ENCODE data around the gene CNIH3. TPM values are rescaled to one million over a fixed set of nuclear protein-coding genes. Genes with fewer than 3 reads are reported as not detected.

The CNIH3 gene
- total RNA-seq, 1 experiment from 2014 or later: 3.7 TPM

- intact Hi-C loops (cut with micrococcal nuclease; ENCODE audit: unreplicated experiment): no loop called here
- no TSS peak for BruUV-seq (replicated peaks)
- DNase-seq (ENCODE audit: low read depth, low spot score) (no peak), ATAC-seq (no peak)
- TF ChIP-seq POLR2AphosphoS5 (IDR thresholded peaks at IDR 0.05; ENCODE audit: low read depth, low read length): no peak
- TF ChIP-seq, protein P1, sequence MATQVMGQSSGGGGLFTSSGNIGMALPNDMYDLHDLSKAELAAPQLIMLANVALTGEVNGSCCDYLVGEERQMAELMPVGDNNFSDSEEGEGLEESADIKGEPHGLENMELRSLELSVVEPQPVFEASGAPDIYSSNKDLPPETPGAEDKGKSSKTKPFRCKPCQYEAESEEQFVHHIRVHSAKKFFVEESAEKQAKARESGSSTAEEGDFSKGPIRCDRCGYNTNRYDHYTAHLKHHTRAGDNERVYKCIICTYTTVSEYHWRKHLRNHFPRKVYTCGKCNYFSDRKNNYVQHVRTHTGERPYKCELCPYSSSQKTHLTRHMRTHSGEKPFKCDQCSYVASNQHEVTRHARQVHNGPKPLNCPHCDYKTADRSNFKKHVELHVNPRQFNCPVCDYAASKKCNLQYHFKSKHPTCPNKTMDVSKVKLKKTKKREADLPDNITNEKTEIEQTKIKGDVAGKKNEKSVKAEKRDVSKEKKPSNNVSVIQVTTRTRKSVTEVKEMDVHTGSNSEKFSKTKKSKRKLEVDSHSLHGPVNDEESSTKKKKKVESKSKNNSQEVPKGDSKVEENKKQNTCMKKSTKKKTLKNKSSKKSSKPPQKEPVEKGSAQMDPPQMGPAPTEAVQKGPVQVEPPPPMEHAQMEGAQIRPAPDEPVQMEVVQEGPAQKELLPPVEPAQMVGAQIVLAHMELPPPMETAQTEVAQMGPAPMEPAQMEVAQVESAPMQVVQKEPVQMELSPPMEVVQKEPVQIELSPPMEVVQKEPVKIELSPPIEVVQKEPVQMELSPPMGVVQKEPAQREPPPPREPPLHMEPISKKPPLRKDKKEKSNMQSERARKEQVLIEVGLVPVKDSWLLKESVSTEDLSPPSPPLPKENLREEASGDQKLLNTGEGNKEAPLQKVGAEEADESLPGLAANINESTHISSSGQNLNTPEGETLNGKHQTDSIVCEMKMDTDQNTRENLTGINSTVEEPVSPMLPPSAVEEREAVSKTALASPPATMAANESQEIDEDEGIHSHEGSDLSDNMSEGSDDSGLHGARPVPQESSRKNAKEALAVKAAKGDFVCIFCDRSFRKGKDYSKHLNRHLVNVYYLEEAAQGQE (IDR thresholded peaks at IDR 0.05; ENCODE audit: insufficient read depth in 1 of 2, low read depth in 2 of 2, low read length in 1 of 2): no peak
- TF ChIP-seq SIN3A (IDR thresholded peaks at IDR 0.05; ENCODE audit: borderline replicate concordance, insufficient read depth, low read depth, low read length): no peak
- TF ChIP-seq CTCF (IDR thresholded peaks at IDR 0.05): no peak
- TF ChIP-seq TCF7L2 (IDR thresholded peaks at IDR 0.05; ENCODE audit: low read depth, low read length): no peak
- Histone ChIP-seq H3K4me1 (ENCODE audit: control insufficient read depth, insufficient read depth, low read length) (no peaks in the 10 kb centered on the region), H3K4me3 (ENCODE audit: low read depth in 2 of 2, low read length in 2 of 2) (no peak overlapping the region), H3K9me3 (ENCODE audit: control insufficient read depth, insufficient read depth, low read depth, low read length) (no peaks in the 10 kb centered on the region), H3K27ac (ENCODE audit: low read length) (no peak overlapping the region), H3K27me3 (ENCODE audit: control insufficient read depth, insufficient read depth, low read length) (no peaks in the 10 kb centered on the region; the same call in 1 of the 2 replicates), H3K36me3 (ENCODE audit: control insufficient read depth, insufficient read depth, low read length) (no peaks in the 10 kb centered on the region)
- in situ Hi-C loops (cut with HindIII; ENCODE audit: low pct_unique_long_range_greater_than_20kb, low sequenced_read_pairs): no loop called here
- CTCF ChIA-PET: no interaction called here
- POLR2A ChIA-PET: no interaction called here
These were observed 3.9 kb upstream of the CNIH3 start for GRCh38 chr1:224612246-224612645.

DNA sequence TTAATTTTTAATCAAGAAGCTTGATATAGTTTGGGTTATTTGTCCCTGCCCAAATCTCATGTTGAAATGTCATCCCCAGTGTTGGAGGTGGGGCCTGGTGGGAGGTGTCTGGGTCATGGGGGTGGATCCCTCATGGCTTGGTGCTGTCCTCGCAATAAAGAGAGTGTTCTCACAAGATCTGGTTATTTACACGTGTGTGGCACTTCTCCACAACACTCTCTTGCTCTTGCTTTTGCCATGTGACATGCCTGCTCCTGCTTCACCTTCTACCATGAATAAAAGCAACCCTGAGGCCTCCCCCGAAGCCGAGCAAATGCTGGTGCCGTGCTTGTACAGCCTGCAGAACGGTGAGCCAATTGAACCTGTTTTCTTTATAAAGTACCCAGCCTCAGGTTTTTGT, 2.6 kb upstream of the CNIH3 start:
- ChIA-PET POLR2A (no interaction called here), CTCF (no interaction called here)
- intact Hi-C loops (cut with micrococcal nuclease; ENCODE audit: unreplicated experiment): no loop called here
- DNase-seq (ENCODE audit: low read depth, low spot score) (no peak), ATAC-seq (no peak)
- H3K36me3 ChIP-seq (ENCODE audit: control insufficient read depth, insufficient read depth, low read length): no peaks in the 10 kb centered on the region
- TF ChIP-seq CTCF (IDR thresholded peaks at IDR 0.05): no peak
- TF ChIP-seq, protein P1 (IDR thresholded peaks at IDR 0.05; ENCODE audit: insufficient read depth in 1 of 2, low read depth in 2 of 2, low read length in 1 of 2): no peak
- no peaks in the 10 kb centered on the region for H3K9me3 ChIP-seq (ENCODE audit: control insufficient read depth, insufficient read depth, low read depth, low read length)
- H3K4me3 ChIP-seq (ENCODE audit: low read depth in 2 of 2, low read length in 2 of 2): no peak overlapping the region
- no TSS peak for BruUV-seq (replicated peaks)
- H3K27ac ChIP-seq (ENCODE audit: low read length): no peak overlapping the region
- H3K4me1 ChIP-seq (ENCODE audit: control insufficient read depth, insufficient read depth, low read length): no peaks in the 10 kb centered on the region
- H3K27me3 ChIP-seq (ENCODE audit: control insufficient read depth, insufficient read depth, low read length): peaks cover 6% of the 10 kb centered on the region
- in situ Hi-C loops (cut with HindIII; ENCODE audit: low pct_unique_long_range_greater_than_20kb, low sequenced_read_pairs): no loop called here
